NCI-H1436 (cell line): ENCODE results near the gene AP3S1.

Source experiments
- DNase-seq: peaks from one replicate; lab custom pipeline; 2025; lab: John Stamatoyannopoulos, UW

The AP3S1 gene

DNA sequence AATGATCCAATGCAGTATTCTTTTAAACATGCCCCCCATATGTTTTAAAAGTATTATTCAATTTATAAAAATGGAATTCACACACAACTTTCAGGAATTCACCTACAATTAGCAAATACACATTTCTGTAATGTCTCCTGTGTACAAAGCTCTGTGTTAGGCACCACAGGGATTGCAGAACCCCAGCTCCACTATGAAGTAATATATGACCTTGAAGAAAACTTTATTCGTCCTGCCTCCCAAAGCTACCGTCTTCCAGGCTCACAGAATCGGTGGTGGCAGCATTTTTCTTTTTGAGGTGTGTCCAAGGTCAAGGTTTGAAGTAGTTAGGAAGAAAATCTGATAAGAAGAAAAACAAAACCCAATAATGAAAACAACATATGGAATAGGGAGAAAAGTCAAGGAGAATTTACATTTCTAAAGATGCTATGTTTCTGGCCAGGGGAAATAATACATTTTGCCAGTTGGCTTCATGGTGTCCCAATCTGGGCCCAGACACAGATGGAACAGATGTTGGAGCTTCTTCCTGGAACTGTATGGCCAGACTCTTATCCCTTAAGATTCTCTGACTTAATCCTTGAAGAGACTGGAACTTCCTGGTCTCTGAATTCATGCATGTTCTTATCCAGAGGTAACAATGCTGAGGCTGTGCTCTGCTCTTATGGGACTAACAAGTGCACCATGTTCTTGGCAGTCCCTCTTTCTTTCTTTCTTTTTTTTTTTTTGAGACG is 98.5 kb downstream of the AP3S1 start:
- no peak for DNase-seq

DNA sequence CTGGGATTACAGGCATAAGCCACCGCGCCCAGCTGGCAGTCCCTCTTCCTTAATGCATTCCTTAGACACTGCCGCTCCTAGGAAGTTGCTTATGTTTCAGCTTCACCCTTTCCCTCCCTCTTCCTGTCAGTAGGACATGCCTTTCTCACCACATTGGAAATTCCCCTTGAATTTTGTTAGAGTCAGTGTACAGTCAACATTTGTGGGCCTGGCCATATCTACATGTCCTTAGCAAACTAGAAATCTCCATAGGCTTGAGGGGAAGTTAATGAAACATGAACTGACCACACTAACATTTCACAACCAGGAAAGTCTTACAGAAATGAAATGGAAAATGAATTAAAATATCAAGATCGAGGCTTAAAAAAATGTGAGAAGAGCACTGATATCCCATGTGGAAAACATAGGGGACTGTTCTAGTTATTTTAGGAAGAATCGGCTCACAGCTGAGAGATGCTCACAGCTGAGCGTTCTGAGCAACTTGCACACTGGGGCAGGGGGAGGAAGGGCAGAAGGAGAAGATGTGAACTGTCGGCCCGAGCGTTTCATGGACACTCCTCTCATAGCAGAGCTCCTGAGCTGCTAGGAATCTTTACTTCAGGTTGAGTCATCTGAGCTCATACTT is 99.4 kb downstream of the AP3S1 start:
- DNase-seq = no peak

DNA sequence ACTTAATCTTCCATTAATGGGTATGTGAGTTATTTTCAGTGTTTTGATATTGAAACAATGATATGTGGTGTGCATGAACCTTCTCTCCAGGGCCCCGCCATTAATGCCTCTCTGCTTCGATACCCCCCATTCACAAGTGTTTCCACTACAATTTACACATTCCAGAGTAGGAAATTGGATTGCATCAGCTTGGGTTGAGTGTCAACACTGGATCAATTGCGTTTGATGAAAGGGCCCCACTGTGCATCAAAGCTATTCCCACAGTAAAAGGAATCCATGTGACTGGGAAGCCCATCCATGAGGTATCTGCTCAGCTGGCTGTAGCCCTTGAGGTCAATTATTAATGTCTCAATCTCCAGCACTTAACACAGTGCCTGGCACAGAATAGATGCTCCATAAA is 102.8 kb downstream of the AP3S1 start:
- no peak for DNase-seq

DNA sequence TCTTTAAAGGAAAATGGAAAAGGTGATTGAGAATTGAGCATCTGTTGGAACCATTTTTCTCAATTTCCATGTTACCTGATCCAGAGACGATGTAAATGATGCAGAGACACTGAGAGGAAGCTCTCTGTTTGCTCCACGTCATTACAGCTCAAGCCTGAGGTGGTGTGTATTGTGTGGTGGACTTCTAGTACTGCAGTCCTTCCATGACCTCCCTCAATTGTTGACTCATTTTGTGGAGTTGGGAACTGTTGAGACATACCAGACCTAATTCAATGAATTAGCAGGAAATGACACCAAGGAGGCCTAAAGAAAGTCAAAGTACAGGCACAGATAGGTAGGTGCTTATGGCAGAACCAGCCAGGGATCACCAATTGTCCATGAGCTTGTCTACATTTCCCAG is 104.9 kb downstream of the AP3S1 start:
- DNase-seq = no peak

DNA sequence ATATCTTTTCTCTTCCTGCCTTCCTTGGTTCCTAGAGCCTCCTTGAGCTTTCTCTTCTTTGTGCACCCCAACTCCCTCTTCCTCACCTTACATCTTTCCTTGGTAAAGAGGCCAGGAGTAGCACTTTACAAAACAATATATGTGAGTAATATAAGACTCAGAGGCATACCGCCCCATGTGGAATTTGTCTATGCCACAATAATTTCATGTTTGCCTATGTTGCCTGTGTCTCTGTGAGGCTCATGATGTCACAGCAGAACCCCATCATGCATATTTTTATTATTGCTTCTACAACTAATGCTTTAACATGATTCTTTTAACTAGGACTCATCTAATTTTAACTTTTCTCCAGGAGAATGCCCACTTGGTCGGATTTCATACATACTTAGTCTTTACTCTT is 105.5 kb downstream of the AP3S1 start:
- DNase-seq = no peak

DNA sequence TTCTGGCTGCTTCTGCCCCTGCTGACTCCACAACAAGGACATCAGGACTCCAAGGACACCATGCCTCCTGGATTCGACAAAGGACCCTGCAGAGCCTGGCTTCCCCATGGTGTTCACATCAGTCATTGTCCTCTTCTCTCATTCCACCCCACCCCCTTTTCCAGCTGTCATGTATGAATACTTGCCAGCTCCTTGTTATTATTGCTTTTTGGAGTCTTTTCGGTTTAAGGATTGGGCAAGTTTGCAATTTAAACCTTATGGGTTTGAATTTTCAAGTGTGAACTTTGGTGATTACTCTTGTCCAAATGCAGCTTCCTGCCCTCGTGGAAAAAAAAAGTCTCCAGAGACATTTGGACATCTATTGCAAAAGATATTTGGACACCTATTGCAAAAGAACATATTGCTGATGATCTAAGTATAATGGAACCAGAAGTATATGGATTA is 106.4 kb downstream of the AP3S1 start:
- DNase-seq = no peak

DNA sequence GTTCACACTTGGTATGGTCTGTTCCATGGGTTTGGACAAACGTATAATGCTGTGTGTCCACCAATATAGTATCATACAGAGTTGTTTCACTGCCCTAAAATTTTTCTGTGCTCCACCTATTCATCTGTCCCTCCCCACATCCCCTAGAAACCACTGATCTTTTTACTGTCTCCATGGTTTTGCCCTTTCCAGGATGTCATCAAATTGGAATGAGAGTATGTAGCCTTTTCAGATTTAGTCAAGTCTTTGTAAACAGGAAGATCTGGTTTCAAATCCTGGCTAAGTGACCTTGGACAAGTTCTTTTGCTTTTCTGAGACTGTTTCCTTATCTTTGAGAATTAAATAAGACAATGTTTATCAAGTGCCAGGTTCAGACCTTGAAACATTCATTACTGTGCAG is 107.4 kb downstream of the AP3S1 start:
- DNase-seq = no peak

DNA sequence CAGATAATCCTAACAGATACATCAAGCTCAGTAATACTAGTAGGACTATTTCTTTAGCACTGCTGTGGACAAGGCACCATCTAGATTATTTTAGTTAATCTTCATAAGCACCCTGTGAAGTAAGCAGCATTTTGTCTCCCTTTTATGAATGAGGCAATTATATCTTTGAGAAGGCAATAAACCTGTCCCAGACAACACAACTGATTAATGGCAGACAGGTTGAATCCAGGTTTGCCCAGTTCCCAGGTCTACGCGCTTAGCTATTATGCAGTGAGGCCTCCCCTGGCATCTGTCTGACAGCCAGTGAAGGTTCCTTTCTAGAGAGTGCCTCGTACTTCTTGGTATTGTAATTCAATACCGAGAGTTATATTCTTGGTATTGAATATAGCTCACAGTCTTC is 110.9 kb downstream of the AP3S1 start:
- no peak for DNase-seq

DNA sequence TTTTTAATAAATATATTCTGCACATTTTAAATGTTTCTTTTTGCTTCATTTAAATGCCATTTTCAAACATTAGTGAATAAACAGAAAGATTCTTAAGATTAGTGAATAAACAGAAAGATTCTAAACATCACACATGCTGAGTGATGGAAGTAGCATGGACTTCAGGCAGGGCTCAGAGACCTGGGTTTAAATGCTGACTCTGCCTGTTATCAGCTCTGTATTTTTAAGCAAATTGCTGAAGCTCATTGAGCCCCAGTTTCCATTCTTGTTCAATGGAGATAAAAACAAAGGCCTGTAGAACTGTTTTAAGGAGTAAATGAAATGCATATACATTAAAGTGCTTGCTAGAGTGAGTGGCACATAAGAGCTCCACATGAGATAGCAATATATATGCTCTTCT is 112.4 kb downstream of the AP3S1 start:
- no peak for DNase-seq

DNA sequence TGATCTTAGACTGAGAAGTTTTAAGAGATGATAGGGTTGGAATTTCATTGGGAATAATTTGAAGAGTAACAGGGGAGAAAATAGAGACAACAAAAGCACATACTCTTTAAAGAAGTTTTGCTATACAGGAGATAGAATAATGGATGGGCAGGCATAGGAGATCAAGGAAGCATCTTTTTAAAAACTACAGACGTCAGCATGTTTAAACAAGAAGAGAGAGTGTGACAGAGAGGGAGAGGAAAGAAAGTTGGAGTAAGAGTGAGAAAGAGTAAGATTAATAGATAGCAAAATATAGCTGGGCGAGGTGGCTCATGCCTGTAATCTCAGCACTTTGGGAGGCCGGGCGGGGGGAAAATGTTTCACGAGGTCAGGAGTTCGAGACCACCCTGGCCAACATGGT is 115.2 kb downstream of the AP3S1 start:
- DNase-seq = no peak

DNA sequence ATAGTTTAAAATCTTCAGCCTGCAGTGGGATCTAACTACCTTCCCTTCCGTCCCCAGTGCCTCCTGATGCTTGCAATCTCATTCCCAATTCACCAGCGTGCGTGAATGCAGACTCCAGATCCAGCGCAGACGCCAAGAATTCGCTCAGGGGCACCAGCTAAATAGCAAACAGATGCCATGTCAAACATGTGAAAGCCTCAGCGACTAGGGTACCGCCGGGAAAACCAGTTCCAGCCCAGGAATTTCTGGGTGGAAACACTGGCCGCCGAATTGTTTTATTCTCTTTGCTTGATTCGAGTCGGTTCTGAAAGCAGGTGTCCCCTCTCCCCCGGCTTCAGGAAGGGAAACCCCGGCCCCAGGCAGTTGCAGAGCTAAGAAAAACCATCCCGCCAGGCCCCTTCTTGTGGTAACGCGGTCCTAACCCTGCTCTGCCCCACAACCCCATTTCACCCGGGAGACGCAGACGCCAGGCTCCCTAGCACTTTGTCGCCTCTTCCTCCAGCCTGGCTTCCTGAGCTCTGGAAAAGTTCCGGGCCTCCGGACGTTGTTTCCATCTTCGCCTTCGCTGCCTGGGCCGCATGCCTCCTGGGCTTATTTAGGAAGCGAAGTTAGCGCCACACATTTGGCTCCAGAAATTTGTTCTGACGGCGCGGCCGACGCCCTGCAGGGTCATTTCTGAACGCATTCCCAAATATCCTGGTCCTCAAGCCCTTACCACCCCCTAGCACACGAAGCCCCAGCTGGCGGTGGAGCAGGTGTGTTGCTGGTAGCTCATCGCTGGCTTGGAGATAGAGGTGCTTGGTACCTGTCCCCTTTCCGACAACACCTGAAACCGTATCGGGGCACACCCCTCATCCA is 119.9 kb downstream of the AP3S1 start:
- no peak for DNase-seq

DNA sequence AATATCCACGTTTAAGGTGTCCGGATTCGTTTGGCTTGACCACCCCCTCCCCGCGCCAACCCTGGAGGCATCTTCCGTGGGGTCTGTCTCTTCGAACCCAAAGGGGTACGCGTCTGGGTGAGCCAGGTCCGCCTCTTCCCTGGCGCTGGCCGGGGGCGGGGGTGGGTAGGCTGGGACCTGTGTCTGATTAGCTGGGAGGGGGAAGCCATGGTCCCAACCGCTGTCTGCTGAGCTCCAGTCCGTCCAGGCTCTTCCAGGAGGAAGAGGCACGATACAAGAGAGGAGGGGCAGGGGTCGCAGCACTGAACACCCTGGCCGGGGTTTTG is 120.5 kb downstream of the AP3S1 start, which contains the start of gene LVRN:
TSS of gene LVRN (plus strand) at position 237 of the 326 bp plus-strand sequence. CDS start 143 bp downstream, outside the sequence.
- no peak for DNase-seq

DNA sequence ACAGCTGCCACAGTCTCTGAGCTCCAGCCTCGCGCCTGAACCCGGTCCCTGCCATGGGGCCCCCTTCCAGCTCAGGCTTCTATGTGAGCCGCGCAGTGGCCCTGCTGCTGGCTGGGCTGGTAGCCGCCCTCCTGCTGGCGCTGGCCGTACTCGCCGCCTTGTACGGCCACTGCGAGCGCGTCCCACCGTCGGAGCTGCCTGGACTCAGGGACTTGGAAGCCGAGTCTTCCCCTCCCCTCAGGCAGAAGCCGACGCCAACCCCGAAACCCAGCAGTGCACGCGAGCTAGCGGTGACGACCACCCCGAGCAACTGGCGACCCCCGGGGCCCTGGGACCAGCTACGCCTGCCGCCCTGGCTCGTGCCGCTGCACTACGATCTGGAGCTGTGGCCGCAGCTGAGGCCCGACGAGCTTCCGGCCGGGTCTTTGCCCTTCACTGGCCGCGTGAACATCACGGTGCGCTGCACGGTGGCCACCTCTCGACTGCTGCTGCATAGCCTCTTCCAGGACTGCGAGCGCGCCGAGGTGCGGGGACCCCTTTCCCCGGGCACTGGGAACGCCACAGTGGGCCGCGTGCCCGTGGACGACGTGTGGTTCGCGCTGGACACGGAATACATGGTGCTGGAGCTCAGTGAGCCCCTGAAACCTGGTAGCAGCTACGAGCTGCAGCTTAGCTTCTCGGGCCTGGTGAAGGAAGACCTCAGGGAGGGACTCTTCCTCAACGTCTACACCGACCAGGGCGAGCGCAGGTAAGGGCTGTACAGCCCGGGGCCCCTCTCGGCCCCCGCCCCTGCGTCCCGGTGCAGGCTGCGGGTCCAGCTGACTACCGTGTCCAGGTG is 121.0 kb downstream of the AP3S1 start:
- DNase-seq = no peak

DNA sequence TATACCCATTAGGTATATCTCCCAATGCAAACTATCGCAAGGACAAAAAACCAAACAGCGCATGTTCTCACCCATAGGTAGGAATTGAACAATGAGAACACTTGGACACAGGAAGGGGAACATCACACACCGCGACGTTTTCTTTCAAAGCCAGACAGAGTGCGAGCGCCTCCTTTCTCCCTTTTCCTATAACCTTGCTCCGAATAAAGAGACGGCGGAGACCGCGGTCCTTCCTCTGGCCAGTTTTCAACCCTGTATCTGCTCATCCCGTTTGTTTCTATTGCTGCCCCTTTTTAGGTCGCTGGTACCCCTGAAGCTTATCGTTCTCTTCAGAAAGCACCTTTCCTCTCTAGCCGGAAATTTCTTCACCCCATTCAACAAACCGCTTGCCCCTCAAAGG is 121.8 kb downstream of the AP3S1 start:
- DNase-seq = no peak
